Measurements from ENCODE around the gene HAGH.

HAGH gene

GRCh38 chr16:1779234-1779701 is 47.4 kb downstream of the HAGH start:
- H3K4me1 ChIP-seq (ENCODE audit: low read depth, poor library complexity, severe bottlenecking) = peaks cover 22% of the 10 kb centered on the region
- no peak overlapping the region for H3K27ac ChIP-seq
- no peak overlapping the region for H3K4me2 ChIP-seq
- TF ChIP-seq, protein P1, sequence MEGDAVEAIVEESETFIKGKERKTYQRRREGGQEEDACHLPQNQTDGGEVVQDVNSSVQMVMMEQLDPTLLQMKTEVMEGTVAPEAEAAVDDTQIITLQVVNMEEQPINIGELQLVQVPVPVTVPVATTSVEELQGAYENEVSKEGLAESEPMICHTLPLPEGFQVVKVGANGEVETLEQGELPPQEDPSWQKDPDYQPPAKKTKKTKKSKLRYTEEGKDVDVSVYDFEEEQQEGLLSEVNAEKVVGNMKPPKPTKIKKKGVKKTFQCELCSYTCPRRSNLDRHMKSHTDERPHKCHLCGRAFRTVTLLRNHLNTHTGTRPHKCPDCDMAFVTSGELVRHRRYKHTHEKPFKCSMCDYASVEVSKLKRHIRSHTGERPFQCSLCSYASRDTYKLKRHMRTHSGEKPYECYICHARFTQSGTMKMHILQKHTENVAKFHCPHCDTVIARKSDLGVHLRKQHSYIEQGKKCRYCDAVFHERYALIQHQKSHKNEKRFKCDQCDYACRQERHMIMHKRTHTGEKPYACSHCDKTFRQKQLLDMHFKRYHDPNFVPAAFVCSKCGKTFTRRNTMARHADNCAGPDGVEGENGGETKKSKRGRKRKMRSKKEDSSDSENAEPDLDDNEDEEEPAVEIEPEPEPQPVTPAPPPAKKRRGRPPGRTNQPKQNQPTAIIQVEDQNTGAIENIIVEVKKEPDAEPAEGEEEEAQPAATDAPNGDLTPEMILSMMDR (conservative IDR thresholded peaks at IDR 0.05; ENCODE audit: low read depth, low read length) = no peak
- H3K4me3 ChIP-seq (IDR thresholded peaks at IDR 0.05; ENCODE audit: insufficient read depth, low read depth, low read length) = no peak overlapping the region
- H4K20me1 ChIP-seq (ENCODE audit: insufficient read depth) = no peaks in the 10 kb centered on the region
- no peaks in the 10 kb centered on the region for H3K27me3 ChIP-seq (ENCODE audit: insufficient read depth, low read depth)
- peaks cover 34% of the 10 kb centered on the region for H3K79me2 ChIP-seq (ENCODE audit: insufficient read depth, low read depth)
- H2AFZ ChIP-seq (ENCODE audit: low read depth) = no peak overlapping the region
- H3K36me3 ChIP-seq (ENCODE audit: insufficient read depth) = no peaks in the 10 kb centered on the region
- H3K9ac ChIP-seq = no peak overlapping the region

- H3K4me2 ChIP-seq = no peak overlapping the region
- no peak overlapping the region for H2AFZ ChIP-seq (ENCODE audit: low read depth)
- H3K4me3 ChIP-seq (IDR thresholded peaks at IDR 0.05; ENCODE audit: insufficient read depth, low read depth, low read length) = no peak overlapping the region
- H3K9ac ChIP-seq = no peak overlapping the region
- TF ChIP-seq, protein P1 (conservative IDR thresholded peaks at IDR 0.05; ENCODE audit: low read depth, low read length) = no peak
- no peak overlapping the region for H3K27ac ChIP-seq
- no peaks in the 10 kb centered on the region for H3K36me3 ChIP-seq (ENCODE audit: insufficient read depth)
- peaks cover 21% of the 10 kb centered on the region for H3K4me1 ChIP-seq (ENCODE audit: low read depth, poor library complexity, severe bottlenecking)
- no peaks in the 10 kb centered on the region for H3K27me3 ChIP-seq (ENCODE audit: insufficient read depth, low read depth)
- peaks cover 33% of the 10 kb centered on the region for H3K79me2 ChIP-seq (ENCODE audit: insufficient read depth, low read depth)
- no peaks in the 10 kb centered on the region for H4K20me1 ChIP-seq (ENCODE audit: insufficient read depth)
Observed at GRCh38 chr16:1778200-1779179, 48.1 kb downstream of the HAGH start.

GRCh38 chr16:1777375-1778199 is 49.0 kb downstream of the HAGH start:
- H3K27ac ChIP-seq = no peak overlapping the region
- no peak overlapping the region for H3K9ac ChIP-seq
- peaks cover 29% of the 10 kb centered on the region for H3K79me2 ChIP-seq (ENCODE audit: insufficient read depth, low read depth)
- no peaks in the 10 kb centered on the region for H4K20me1 ChIP-seq (ENCODE audit: insufficient read depth)
- no peak overlapping the region for H2AFZ ChIP-seq (ENCODE audit: low read depth)
- H3K4me2 ChIP-seq = no peak overlapping the region
- peaks cover 21% of the 10 kb centered on the region for H3K4me1 ChIP-seq (ENCODE audit: low read depth, poor library complexity, severe bottlenecking)
- H3K36me3 ChIP-seq (ENCODE audit: insufficient read depth) = no peaks in the 10 kb centered on the region
- TF ChIP-seq, protein P1 (conservative IDR thresholded peaks at IDR 0.05; ENCODE audit: low read depth, low read length) = no peak
- H3K4me3 ChIP-seq (IDR thresholded peaks at IDR 0.05; ENCODE audit: insufficient read depth, low read depth, low read length) = no peak overlapping the region
- no peaks in the 10 kb centered on the region for H3K27me3 ChIP-seq (ENCODE audit: insufficient read depth, low read depth)

DNA sequence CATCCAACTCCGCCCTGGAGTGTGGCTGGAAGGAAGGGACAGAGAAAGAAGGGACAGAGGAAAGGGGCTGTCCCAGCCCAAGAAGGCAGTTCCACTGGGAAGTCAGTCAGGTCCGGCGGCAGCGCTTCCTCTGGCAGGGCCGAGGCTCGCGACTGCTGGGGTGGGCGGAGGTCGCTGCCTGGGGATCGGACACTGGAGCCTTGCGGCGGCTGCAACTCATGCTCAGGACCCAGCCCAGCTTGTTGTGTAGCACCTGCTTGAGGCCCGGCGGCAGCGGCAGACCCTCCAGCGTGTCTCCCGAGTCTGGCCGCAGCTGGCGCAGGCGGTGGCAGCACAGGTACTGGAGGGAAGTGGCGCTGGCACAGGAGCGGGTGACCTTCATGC is 49.6 kb downstream of the HAGH start:
- TF ChIP-seq, protein P1 (conservative IDR thresholded peaks at IDR 0.05; ENCODE audit: low read depth, low read length) = no peak
- Histone ChIP-seq H3K79me2 (ENCODE audit: insufficient read depth, low read depth) (peaks cover 35% of the 10 kb centered on the region), H3K4me3 (IDR thresholded peaks at IDR 0.05; ENCODE audit: insufficient read depth, low read depth, low read length) (no peak overlapping the region), H3K27me3 (ENCODE audit: insufficient read depth, low read depth) (no peaks in the 10 kb centered on the region), H3K36me3 (ENCODE audit: insufficient read depth) (no peaks in the 10 kb centered on the region), H4K20me1 (ENCODE audit: insufficient read depth) (no peaks in the 10 kb centered on the region), H2AFZ (ENCODE audit: low read depth) (no peak overlapping the region), H3K27ac (no peak overlapping the region), H3K4me1 (ENCODE audit: low read depth, poor library complexity, severe bottlenecking) (peaks cover 21% of the 10 kb centered on the region), H3K9ac (no peak overlapping the region), H3K4me2 (no peak overlapping the region)

All from KMS-11 (cell line).